GM18517 (cell line): Measurements from ENCODE around the gene C22orf42.
"Not testable (repeated sequence)": the region's sequence is repeated elsewhere in the genome, so short reads cannot be mapped to it uniquely, and the experiment has no call there.

ENCODE experiments used
- ATAC-seq: cut with Tn5 transposase; IDR thresholded peaks from one replicate; pipeline ENCODE4 v1.9.1; 2021; ENCODE audit warnings: mild to moderate bottlenecking, moderate library complexity; ENCODE audit not compliant: unreplicated experiment

The C22orf42 gene

GRCh38 chr22:32185821-32186220 is 26.7 kb upstream of the C22orf42 start:
- ATAC-seq = no peak

DNA sequence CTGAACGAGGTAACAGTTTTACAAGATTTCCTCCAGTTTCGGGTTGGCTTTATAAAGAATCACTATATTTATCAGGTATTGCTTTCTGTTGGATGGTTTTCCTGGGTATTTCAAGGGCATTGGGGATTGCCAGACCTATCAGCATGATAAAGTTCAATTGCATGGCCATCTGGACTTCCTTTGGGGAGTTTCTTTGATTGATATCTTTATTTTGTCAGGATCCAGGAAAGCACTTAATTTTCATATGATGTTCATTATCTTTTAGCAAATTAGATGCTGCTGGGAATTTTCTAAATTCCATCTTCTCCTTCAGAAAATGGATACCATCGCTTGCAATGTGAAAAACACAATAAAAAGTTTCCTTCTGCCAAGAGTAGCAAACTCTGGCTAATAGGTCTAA is 24.5 kb upstream of the C22orf42 start:
- ATAC-seq = no peak

DNA sequence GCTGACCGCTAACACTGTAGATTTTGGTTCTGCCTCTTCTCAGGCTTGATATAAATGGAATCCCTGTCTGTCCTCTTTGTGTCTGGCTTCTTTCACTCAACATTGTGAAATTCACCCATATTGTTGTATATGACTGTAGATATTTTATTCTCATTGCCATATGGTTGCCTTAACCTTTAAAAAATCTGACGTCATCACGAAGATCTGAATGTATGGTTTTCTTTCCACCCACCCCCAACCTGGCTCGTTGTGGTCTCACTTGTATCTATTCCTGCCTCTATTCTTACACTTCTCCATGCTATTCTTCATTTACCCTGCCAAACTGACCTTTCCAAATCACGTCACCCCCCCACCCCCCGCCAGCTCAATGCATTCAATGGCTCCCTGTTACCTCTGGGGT is 21.9 kb upstream of the C22orf42 start:
- no peak for ATAC-seq

DNA sequence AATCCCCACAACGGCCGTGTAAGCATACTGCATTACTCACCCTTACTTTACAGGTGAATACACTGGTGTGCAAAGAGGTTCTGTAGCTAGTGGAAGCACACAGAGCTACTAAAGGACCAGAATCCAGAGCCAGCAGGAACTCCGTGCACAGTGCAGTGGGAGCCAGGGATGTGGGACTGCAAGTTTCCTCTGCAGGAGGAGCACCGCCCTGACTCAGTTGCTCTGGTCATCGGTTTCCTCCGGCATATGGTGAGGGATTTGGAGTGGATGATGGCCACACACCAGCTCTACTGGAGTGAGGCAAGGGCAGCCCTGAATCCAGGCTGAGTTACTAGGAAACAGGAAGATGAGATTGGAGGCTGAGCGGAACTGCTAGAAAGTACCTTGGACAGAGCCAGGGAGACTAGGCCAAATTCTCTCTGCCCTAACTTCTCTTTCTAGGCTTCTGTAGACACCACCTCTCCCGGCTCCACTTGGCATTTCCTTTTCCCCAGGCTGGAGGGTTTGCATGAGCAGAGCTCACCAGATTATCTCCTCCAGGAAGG is 18.2 kb upstream of the C22orf42 start:
- ATAC-seq = no peak

DNA sequence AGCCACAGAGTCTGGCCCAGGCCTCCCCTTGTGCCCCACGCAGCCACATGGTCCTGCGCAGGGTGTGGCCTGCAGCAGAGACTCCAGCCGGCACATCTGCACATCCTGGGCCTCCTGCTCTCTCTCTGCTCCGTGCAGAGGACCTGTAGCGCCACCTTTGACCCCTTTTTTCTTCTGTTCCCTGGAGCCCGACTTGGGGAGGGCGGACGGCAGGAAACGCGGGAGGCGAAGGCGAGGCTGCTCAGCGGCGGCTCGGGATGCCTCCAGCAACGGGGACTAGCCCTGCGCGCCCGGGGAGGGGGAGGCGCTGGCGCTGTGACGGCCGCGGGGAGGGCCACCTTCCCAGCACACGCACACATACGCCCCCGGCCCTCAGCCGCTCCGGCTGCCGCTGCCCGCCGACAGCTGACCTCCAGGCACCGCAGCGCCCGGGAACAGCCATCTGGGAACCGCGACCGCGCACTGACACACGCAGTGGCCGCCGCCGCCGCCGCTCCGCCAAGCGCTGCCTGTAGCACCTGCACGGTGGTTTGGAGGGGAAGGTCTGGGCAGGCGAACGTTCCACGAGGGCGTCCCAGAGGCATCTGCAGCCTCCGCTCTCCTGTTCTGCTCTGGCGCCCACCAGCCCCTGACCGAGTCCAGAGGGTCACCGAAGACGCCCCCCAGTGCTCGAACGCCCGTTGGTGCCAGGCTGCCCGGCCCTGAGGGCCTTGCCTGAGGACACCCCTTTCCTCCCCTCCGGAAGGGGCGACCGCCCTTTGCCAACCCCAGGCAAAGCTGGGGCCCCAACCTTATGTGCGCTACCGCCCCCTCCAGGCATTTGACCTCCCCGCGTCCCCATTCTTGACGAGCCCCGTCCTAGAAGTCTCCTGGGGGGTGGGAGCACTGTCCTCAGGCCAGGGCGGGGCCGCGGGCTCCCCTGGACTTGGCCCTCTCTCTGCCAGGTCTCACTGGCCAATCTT is 16.9 kb upstream of the C22orf42 start:
- no peak for ATAC-seq

- ATAC-seq = no peak
Observed at GRCh38 chr22:32175115-32175514, 16.0 kb upstream of the C22orf42 start.

DNA sequence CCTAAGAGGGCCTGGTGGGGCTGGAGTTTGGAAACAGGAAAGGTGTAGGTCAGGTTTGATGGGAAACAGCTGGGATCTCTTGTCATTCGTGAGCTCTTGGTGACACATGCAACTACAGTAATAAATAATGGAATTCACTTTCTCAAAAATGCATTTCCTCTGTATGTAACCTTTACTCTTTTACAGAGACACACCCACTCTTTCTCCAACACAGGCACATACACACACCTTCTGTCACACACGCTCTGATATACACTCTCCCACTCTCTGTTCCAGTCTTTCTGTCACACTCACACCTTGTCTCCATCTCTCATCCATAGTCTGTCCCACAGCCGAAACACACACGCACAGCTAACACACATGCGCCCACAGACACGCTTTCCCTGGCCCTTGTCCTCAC is 6.6 kb upstream of the C22orf42 start:
- no peak for ATAC-seq

DNA sequence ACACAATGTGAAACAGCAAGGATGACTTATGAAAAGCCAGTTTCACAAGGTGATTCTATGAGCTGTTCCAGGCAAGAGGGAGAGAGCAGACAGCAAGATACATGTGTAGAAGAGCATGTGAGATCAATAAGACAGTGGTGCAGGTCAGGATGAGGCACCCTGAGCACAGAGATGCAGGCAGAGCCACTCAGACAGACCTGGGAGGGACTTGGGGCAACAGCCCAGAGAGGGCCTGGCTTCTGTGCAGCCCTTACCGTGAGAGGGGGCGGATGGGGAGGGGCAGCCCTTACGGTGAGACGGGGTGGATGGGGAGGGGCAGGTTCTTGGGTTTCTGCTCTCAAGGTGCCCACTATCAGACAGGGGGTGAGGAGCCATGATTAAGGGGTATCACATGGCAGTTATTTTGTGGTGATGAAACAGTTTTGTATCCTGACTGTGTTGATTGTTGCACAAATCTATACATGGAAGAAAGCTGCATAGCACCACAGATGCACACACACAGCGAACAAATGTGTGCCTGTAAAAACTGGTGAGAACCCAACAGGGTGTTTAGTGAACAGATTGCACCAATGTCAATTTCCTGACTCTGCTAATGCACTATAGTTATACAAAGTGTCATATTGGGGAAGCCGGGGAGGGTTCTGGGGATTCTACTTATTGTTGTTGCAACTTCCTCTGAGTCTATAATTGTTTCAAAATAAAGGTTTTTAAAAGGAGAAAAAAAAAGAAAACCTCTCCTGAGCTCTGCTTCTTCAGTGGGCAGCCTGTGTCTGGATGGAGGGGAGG is 5.2 kb upstream of the C22orf42 start:
- ATAC-seq = no peak

- not testable (repeated sequence) for ATAC-seq
Observed at GRCh38 chr22:32160411-32160810, 1.3 kb upstream of the C22orf42 start.

- ATAC-seq = not testable (repeated sequence)
Observed at GRCh38 chr22:32157632-32158031, 1.5 kb downstream of the C22orf42 start.

GRCh38 chr22:32154727-32155126 is 4.4 kb downstream of the C22orf42 start:
- not testable (repeated sequence) for ATAC-seq

- ATAC-seq = not testable (repeated sequence)
Observed at GRCh38 chr22:32151641-32152040, 7.5 kb downstream of the C22orf42 start.

GRCh38 chr22:32150647-32151046 is 8.5 kb downstream of the C22orf42 start:
- ATAC-seq = not testable (repeated sequence)

GRCh38 chr22:32148372-32148771 is 10.7 kb downstream of the C22orf42 start:
- not testable (repeated sequence) for ATAC-seq

GRCh38 chr22:32147128-32147527 is 12.0 kb downstream of the C22orf42 start:
- not testable (repeated sequence) for ATAC-seq

DNA sequence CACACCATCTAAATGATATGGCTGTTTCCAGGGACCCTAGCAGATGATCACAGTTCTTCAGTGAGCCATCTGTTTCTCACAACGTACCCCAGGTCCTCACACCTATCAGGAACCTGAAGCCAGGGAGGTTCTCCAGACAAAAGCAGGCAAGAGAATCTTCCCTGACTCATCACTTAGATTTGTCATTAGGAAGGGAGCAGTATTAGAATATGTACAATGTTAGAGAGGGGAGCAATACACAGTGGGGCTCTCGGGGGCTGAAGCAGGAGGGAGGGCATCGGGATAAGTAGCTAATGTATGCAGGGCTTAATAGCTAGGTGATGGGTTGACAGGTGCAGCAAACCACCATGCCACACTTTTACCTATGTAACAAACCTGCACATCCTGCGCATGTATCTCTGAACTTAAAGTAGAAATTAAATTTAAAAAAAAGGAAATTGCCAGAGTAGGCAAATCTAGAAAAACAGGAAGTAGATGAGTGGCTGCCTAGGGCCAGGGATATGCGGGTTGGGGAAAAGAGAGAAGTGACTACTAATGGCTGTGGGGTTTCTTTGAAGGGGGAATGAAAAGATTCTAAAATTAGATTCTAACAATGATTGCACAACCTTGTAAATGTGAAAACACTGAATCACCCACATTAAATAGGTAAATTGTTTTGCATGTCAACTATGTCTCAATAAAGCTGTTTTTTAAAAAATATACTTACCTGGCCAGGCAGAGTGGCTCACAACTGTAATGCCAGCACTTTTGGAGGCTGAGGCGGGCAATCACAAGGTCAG is 14.4 kb downstream of the C22orf42 start:
- ATAC-seq = no peak

DNA sequence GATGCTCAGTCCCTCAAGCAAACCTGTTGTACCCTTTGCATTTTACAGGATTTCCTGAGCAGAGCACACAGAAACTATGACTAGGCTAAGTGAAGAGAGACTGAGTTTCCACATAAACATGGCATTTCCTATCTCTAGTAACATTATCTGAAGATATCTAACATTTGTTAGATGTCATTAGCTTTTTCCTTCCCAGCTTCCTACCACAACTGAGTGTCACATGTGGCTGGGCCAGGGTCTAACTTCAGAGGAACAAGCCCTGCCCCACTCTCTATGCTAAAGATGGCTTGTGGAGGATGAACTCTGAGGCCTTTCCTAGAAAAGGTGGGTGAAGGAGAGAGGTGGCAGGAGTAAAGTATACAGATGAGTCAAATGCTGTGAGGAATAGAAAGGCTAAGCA is 16.5 kb downstream of the C22orf42 start:
- ATAC-seq = no peak

GRCh38 chr22:32140688-32141087 is 18.4 kb downstream of the C22orf42 start:
- ATAC-seq = not testable (repeated sequence)

DNA sequence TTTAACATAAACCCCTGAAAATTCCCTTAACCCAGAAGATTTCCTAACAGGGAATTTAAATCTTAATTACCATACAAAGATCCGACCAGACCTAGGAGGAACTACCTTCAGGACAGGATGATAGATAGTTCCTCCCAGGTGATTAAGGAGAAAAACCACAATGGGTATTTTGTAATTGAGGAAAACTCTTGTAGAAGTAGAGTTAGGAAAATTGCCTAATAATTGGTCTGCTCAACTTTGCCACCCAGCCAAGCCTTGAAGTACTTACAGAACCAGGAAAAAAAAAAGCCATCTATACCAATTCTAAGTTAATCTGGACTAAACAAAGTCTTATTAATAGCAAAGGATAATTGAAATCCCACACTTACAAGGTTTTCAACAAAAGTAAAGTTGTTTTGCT is 20.5 kb downstream of the C22orf42 start:
- ATAC-seq = not testable (repeated sequence)

DNA sequence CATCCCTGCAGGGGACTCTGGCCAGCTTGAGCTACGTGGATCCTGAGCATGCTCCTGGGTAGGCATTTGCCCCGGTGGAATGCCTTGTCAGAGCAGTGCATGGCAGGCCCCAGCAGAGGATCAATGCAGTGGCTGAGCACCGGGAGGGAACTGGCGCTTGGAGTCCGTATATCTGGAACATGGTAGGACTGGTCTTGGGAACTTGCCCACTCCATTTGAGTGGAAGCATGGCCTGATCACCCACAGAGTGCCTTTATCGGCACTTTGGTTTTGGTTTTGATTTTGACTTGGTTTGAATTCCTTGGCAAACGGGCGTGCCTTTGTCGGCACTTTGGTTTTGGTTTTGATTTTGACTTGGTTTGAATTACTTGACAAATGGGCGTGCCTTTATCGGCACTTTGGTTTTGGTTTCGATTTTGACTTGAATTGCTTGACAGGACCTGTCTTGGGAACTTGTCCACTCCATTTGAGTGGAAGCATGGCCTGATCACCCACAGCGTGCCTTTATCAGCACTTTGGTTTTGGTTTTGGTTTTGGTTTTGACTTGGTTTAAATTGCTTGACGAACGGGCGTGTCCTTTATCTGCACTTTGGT is 21.3 kb downstream of the C22orf42 start:
- ATAC-seq = not testable (repeated sequence)
